Stimulated activated CD4-positive, alpha-beta T cell treated with anti-CD3 and anti-CD28 coated beads, Interleukin-12 subunit alpha, Interleukin-12 subunit beta, amount 100 ng/mL, for 4 hours (primary cell): ENCODE measurements around the gene MTHFD1.

ENCODE experiments used
- DNase-seq: peaks from one replicate; pipeline ENCODE4 v3.0.0-alpha.2; 2020

Gene MTHFD1

DNA sequence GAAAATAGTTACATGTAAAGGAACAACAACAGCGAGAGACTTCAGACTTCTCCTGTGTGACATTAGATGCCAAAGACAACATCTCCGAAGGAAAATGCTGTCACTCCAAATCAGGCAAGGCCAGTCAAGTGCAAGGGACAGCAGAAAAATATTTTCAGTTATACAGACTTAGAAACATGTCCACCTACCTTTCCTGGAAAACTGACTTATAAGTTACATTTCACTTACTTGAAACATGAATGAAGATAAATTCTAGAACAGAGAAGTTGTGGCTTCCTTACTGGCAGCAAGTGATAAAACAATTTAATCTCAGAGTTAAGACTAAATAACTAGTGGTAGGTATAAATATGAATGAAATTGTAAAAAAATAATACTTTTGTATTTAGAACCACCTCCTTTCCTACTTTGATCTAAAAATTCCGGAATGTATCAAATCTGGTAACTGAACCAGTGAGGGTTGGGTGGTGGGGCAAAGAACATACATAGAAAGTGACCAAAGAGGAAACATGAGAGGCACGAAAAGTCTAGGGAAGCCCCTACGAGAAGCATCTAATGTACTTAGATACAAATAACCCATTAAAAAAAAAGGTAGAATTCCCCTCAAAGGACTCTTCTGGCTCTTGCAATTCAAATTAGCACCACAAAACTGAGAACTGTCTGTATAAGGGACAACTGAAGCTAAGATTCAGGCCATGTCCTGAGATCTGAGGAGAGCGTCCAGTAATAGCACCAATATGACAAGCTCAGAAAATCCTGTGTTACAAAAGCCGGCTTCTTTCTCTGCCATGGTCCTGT, 21.2 kb downstream of the MTHFD1 start:
- no peak for DNase-seq

DNA sequence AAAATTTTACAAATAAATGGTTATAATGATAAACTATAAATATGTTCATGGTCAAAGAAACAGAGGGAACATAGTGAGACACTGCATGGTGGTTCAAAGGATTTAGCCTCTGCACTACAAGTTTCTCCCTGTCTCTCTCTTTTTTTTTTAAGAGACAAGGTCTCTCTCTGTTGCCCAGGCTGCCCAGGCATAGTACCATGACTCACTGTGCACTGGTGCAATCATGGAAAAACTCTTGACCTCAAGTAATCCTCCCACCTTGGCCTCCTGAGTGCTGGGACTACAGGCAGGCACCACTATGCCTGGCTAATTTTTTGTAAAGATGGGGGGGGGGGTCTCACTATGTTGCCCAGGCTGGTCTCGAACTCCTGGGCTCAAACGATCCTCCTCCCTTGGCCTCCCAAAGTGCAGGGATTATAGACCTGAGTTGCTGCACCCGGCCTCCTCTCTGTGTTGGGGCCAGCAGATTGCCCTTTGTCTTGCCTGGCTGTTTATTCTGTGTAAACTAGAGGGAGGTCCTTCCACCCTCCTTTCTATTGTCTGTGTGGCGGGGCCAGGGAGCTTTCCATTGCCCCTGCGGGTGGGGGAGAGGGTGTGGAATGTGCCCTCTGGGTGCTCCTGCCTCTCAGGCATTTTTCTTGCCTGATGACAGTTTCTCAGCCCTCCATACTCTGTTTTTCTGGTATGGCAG, 22.1 kb downstream of the MTHFD1 start:
- no peak for DNase-seq

DNA sequence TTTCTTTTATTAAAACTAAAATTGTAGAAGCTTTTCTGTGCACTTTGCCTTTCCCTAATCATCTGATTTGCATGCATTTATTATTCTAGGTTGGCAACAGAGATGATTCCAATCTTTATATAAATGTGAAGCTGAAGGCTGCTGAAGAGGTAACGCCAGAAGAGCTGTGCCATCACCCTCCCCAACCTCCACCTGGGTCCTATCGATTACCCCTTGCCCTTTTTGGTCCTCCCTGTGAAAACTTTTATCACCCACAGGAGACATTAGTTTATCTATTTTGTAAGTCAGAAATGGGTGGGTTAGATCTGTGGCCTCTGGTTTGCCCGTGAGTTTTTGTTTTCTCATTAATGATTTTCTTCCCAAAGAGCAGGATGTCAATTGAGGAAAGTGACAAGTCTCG, 22.8 kb downstream of the MTHFD1 start:
- no peak for DNase-seq

DNA sequence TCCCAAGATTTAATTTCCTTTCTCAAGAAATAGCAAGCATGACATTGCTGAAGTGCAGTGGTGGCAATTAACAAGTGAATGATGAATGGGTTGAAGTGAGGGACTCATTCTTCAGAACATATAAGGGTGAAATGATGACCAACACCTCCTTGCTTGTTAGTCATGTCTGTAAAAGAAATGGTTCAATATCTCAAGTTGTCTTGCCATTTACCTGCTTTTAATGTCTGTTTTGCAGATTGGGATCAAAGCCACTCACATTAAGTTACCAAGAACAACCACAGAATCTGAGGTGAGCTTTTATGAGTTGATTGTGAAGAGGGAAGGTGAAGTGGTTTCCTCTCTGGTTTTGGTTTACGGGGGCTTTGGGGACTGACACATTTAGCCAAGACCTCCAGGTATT, 24.1 kb downstream of the MTHFD1 start:
- DNase-seq = no peak

DNA sequence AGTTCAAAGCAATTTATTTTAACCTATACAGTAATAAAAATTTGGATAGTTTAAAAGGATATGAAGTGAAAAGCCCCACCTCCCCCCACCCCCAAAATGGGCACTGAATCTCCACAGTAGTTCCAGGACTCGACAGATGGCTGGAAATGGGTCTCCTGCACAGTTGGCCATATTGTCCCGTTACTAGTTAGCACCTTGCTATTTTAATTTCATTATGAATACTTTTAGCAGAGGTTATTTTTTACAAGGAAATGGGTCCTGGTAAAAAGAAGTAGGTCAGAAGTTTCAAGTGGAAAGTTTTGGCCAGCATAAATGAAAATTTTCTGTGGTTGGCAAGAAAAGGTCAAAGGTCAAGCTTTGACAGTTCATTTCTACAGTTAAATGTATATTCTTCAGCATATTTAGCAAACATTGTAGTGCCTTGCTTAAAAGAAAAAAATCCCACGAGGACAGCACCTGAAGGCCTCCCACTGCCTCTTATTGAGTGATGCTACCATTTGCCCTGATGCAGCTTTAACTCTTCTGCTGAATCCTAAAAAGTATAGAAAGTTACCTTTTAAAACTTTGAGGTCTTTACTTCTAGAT, 28.3 kb downstream of the MTHFD1 start:
- DNase-seq = no peak

DNA sequence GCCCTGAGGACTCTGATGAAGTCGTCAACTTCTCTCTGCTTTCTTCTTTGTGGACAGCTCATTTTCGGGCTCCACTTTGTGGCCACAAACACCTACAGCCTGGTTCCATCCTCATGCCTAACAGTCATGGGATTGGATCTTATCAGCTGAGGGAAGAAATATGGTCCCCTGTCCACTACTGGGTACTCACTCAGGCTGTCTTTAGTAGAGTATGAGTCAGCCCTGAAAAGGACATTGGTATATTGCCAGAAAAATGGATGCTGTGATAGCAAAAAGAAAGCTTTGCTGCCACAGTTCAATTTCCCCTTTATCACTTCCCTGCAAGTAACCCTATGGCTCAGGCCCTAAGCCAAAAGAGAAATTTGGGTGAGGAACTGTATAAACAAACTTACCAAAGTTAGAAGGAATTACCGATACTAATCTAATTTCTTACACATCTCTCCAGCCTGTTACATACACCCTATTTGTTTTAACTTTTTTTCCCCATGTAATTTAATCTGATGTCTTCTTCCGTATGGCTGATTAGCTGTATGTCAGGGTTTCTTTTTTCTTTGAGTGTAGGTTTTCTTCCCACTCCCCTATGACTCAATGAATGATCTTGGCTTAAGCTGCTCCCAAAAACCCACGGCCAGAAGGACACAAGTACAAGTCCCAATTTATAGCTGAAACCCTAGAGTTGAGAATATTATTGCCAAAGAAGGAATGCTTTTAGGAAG, 29.1 kb downstream of the MTHFD1 start:
- no peak for DNase-seq

DNA sequence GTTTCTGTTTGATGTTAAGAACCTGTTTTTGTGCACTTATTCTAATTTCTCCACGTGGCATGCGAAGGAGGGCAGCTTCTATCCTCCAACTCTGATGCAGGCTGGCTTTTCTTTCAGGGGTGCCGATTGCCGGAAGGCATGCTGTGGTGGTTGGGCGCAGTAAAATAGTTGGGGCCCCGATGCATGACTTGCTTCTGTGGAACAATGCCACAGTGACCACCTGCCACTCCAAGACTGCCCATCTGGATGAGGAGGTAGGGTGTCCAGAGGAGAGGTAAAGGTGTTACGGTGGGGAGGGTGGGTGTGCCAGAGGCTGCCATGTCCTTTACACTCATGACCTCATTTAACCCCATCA, 29.6 kb downstream of the MTHFD1 start:
- no peak for DNase-seq

DNA sequence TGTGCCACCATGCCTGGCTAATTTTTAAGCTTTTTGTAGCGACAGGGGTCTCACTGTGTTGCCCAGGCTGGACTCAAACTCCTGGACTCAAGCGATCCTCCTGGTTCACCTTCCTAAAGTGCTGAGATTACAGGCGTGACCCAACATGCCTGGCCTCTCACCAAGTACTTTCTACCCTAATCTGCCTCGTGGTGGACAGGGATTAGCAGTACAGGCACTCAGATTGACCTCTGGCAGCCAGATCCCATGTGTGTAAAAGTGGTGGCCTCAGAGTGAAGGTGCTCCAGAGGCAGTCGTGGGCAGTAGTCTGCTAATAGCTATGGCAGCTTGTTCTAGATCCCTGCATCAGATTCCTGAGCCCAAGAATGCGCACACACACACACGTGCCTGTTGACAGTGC, 30.9 kb downstream of the MTHFD1 start:
- DNase-seq = no peak

DNA sequence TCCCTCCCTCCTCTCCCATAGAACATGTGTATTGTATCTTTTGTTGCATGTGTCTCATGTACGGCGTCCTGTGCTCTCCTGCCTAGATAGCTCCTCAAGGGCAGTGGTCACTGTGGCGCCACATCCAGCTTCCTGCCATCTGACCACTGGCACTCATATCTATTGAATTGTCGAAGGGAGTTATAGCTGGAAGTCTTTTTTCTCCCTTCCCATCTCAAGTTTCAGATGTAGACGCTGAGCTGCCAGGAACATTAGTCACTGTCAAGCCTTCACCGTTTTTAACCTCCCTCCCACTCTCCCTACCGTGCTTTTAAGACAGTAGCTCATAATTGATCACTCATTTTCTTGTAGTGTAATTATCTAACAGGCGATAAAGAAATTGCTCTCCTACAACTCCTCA, 33.0 kb downstream of the MTHFD1 start:
- no peak for DNase-seq

DNA sequence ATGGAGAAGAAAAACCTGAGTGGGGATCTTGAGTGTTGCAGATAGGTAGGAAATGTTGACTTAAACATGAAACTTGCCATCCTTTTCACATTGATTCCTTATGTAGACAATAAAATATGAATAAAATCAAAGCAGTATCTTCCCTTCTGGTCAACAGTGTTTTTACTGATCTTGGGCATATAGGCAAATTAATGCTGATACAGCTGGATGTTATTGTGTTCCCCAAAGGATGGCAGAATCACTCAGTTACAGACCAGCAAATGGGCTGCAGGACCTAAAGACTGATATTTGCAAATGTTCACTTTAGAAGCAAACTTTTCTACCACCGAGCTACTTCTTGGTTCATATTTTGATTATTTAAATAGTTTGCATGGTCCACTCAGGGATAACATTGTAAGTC, 33.9 kb downstream of the MTHFD1 start:
- DNase-seq = no peak

DNA sequence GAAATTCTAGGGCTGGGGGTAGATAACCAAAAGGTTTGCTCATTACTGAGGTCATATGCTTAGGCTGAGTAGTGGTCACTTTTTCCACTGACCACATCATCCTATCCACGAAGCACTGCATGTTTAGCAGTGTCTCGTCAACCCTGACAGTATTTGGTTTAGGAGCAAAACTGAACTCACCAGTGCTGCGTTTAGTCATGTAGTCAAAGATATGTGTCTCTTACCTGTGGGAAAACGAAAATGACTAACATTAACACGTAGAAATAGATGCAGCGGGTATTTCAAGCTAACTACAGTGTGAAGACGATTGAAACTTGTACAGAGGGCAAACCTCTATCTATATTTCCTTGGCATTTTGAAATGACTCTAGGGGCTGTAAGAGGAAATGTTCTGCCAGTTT, 34.6 kb downstream of the MTHFD1 start:
- DNase-seq = no peak

DNA sequence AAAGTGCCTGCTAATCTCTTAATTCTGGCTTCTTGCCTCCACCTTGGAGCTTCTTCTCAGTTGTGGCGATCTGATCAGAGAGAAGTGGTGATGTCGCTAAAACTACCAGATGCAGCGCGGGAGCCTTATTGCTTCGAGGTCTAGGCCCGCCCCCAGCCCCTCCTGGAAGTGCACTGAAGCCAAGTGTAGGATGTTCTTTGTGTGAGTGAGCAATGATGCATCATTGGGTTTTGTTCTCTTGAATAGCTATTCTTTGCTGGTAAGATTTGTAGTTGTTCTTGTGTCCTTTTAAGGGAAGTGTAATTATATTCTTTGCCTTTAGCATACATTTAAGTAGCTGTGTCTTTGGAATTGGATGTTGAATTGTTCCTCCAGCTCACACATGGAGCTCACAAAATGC, 35.8 kb downstream of the MTHFD1 start:
- no peak for DNase-seq

DNA sequence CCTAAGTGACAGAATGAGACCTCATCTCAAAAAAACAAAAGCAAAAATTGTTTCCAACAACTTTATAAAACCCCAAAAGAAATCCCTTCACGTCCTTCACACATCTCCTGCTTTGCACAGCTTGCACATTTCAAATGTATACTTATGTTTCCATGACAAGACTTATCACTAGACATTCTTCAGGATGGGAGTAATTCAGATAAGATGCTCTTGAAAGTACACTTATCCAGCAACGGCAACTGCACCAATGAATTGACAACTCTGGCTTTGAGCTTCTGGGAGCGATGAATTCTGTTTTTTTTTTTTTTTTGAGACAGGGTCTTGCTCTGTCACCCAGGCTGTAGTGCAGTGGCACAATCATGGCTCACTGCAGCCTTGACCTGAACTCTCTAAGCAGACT, 46.4 kb downstream of the MTHFD1 start:
- no peak for DNase-seq

DNA sequence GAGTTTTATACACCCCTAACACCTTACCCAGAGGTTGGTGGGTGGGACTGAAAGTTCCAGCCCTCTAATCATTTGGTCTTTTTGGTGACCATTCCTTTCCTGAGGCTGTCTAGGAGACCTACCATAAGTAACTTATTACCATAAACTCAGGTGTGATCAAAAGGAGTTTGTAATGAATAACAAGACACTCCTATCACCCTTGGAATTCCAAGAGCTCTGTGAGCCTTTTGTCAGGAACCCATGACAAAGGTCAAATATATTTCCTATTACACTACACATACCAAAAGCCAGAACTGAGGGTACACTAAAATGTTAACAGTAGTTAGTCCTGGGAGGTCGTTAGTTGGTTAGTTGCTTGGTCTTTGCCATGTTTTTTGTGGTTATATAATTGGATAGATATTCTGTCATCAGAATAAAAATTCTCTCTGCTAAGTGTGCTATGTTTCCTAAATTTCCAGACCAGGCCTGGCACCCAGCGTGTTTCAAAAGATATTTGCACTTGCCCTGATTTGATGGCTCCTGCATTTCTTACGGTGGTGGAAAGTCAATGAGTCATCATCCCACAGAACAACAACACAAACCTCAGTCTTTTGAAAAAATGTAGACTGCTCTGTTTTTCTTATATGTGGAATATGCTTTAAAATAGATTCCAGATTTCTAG, 50.2 kb downstream of the MTHFD1 start:
- DNase-seq = no peak

DNA sequence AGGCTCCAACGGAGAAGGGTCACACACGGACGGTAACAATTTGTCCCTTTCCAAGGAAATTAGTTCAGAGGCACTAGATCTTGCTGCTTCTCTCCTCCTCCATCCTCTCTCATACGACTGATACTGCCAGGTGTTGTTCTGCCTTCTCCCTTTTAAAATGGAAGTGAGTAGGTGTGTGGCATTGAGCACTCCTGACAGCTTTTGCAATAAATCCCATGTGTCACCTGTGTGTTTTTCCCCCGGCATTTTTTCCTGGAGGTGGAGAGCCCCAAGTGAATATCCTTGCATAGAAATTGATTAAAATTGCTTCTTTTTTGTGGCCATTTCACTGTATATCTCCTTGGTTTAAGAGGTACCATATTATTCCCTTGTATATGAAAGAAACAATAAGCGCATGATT, 51.0 kb downstream of the MTHFD1 start:
- DNase-seq = no peak

DNA sequence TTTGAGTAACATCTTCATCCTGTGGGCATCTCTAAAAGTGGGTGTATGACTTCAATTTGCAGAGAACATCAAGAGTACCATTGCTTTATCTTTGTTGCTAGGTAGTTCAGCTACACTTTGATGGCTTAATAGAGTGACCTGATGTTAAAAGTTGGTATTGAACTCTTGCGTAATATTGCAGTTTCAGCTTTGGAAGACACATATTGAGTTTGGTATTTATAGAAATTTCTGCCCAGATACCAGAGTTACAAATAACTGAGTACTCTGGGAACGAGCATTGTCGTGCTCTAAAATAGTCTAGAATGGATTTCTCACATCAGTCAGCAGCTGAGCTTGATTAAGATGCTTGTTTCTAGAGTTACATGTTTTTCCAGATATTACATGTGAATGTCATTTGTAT, 52.3 kb downstream of the MTHFD1 start:
- no peak for DNase-seq

DNA sequence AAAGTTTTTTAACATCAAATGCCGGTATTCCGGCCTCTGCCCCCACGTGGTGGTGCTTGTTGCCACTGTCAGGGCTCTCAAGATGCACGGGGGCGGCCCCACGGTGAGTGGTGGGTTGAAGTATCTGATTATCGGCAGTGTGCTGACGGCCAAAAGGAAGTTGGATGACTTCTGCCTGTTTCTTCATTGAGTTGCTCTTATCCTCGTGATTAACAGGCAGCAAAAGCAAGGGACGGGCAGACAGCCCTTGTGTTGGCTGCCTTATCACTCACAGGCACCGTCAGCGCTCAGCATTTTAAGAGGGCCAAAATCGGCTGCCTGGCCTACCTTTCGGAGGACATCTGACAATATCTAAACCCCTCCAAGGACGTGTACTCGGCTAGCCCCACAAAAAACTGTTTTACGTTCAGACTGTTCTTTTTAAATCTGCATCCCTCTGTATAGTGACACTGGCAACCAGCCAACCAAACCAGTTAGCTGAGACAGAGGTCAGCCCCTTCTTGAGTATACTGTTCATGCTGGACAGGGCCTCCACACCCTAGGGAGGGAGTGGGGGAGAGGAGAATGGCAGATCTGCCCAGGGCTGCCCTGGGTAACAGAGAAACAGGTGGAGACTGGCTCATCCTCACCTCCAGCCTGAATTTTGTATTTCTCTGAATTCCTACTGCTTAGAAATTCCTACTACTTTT, 54.3 kb downstream of the MTHFD1 start:
- no peak for DNase-seq

DNA sequence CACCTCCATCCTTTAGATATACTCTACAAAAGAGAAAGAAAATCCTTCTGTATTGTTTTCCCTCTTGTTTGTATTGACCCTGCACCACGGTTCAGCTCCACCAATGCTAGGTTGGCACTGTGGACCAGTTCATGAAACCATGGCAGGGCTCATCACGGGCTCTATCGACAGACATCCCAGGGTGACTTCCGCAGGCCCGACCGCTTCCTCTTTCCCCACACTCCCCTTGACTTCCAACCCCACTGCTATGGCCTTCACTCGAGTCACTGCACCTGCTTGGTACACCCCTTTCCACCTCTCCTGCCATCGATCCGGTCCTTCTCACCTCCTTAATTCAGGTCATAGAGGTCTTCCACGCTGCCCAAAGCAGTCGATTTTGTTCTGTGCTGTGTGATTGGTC, 56.0 kb downstream of the MTHFD1 start:
- DNase-seq = no peak

DNA sequence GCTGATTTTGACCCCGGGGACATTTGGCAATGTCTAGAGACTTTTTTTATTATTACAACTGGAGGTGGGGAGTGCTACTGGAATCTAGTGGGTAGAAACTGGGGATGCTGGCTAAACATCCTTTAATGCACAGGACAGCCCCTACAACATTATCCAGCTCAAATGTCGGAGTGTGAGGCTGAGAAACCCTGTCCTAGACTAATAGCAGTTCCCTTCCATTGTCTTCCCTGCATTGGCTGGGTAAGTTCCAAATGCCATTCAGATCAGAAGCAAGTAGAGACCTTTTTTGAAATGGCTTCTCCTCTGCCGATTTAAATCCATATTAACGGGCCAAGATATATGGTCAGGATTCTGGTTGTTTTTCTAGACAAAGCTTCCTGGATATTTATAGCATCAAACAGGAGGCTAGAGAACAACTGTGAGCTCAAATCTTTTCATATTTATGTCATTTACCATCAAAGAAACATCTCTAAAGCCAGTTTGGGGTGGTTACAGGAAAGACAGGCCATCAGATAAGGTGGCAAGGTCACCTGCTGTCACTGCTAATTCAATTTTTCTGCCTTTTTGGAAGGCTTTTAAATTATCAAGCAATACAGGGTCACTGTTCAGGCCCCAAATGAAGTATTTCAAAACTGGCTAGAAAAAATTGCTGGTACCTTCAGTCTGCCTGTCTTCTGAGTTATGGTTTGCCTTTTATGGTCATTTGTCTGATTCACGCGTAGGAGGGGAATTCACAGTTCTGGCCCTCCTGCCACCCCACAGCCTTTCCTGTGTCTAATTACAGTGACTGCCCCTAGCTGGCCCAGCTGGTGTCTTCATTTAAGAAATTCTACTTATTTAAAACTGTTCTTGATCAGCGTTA, 57.1 kb downstream of the MTHFD1 start:
- no peak for DNase-seq

DNA sequence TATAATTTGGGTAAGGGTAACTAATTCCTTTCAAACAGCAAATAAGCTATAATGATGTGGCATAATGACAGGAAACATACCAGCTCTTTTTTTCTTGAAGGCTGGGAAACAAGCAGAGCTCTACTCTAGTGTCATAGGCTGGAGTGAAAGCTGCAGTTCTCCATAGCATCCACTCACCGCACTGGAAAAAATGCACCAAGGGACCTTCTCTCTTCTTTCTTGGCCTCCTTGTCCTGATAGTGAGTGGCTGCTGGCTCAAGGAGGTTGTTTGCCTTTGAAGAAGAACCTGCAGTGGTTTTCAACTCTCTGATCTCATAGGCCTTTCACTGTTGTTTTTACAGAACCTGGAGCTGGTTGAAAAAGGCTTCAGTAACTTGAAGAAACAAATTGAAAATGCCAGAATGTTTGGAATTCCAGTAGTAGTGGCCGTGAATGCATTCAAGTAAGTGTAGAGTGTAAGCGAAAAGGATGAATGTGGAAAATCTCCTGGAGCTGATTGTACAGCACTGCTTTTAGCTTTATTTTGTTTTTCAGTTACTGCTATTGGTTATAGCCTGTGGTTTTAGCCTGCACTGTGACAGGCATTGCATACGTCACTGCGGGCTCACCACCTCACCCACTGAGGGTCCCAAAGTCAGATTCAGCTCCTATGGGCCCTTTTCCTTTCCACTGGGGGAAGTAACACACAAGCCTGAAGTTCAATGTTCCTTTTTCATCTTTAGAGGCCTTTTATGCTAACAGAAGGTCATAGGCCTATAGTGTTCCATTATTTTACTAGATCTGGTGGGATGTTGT, 59.9 kb downstream of the MTHFD1 start:
- no peak for DNase-seq

DNA sequence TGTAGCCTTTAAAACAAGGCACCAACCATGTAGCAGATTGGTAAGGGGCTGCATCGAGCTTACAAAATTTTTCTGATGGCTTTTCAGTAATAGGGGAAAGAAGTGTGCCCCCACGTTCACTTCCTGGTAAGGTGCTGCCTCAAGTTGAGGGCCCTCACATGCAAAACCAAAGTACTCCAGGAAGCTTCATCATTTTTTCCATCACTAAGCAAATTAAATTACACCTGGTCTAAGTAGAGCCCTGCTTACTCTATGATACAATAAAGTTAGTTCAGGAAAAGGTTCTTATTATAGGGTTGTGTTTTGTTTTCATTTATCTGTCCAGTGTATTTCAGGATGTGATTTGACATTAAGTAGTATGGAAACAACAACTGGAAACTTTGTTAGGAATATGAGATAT, 62.1 kb downstream of the MTHFD1 start:
- no peak for DNase-seq
